ENCODE results near the gene NIPA2. TPM values are rescaled to one million over a fixed set of nuclear protein-coding genes. Genes with fewer than 3 reads are reported as not detected.

Gene NIPA2
- polyA plus RNA-seq, 2 of the 4 experiments (the other 2 are of a cell fraction): 120 to 153 TPM

DNA sequence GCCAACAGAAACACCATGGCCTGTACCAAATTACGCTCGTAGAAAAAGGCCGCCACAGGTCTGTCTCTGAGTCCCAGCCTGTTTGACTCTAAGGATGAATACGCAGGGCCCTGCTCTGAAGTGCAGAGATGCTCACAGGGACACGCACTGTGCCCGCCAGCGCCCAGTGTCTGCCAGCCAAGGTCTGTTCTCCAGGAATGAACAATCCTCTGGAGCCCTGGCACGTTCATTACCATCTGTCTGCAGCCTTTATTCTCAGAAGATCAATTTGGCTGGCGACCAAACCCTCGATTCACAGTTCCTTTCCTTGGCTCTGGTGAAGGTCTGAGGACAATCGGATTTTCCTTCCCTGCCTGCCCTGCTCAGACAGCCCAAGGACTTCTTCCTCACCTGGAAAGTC, 66.3 kb downstream of the NIPA2 start:
- Histone ChIP-seq H3K27ac (no peak overlapping the region), H3K4me2 (no peak overlapping the region), H3K4me3 (no peak overlapping the region), H3K9me3 (no peaks in the 10 kb centered on the region), H3K4me1 (no peaks in the 10 kb centered on the region)
- DNase-seq (ENCODE audit: low read depth in 1 of 2, low spot score in 1 of 2) (no peak), ATAC-seq (no peak), FAIRE-seq (no peak)
- WGBS (ENCODE audit: missing lambda C conversion rate): 93% methylated on average over 11 of the region's 11 CpGs
- TF ChIP-seq POLR2AphosphoS2 (conservative IDR thresholded peaks at IDR 0.05; ENCODE audit: low read length) (no peak), KDM5A (IDR thresholded peaks at IDR 0.05) (no peak), TP53 (CRISPR knock-in tag; IDR thresholded peaks at IDR 0.05) (no peak), HDAC2 (IDR thresholded peaks at IDR 0.05) (no peak), SMC3 (IDR thresholded peaks at IDR 0.05) (no peak), SREBF2 (IDR thresholded peaks at IDR 0.05) (no peak), MYC (IDR thresholded peaks at IDR 0.05; ENCODE audit: borderline replicate concordance, low read length) (no peak), ESRRA (IDR thresholded peaks at IDR 0.05; ENCODE audit: borderline replicate concordance, low read length) (no peak), RAD21 (conservative IDR thresholded peaks at IDR 0.05 in 1 of 2, IDR thresholded peaks at IDR 0.05 in 1 of 2) (no peak), TFCP2L1 (CRISPR knock-in tag; IDR thresholded peaks at IDR 0.05) (no peak), HOXB5 (CRISPR knock-in tag; IDR thresholded peaks at IDR 0.05) (no peak), JUNB (IDR thresholded peaks at IDR 0.05) (no peak), FOXS1 (CRISPR knock-in tag; IDR thresholded peaks at IDR 0.05) (no peak), CEBPB (IDR thresholded peaks at IDR 0.05) (no peak), FOSL2 (IDR thresholded peaks at IDR 0.05) (no peak), FOSL2 (CRISPR knock-in tag; IDR thresholded peaks at IDR 0.05) (no peak), EHF (CRISPR knock-in tag; IDR thresholded peaks at IDR 0.05) (no peak), ZC3H11A (IDR thresholded peaks at IDR 0.05) (no peak), CHD4 (IDR thresholded peaks at IDR 0.05; ENCODE audit: borderline replicate concordance) (no peak)
- TF ChIP-seq, protein P1, sequence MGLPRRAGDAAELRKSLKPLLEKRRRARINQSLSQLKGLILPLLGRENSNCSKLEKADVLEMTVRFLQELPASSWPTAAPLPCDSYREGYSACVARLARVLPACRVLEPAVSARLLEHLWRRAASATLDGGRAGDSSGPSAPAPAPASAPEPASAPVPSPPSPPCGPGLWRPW (IDR thresholded peaks at IDR 0.05): no peak
- TF ChIP-seq, protein P2, sequence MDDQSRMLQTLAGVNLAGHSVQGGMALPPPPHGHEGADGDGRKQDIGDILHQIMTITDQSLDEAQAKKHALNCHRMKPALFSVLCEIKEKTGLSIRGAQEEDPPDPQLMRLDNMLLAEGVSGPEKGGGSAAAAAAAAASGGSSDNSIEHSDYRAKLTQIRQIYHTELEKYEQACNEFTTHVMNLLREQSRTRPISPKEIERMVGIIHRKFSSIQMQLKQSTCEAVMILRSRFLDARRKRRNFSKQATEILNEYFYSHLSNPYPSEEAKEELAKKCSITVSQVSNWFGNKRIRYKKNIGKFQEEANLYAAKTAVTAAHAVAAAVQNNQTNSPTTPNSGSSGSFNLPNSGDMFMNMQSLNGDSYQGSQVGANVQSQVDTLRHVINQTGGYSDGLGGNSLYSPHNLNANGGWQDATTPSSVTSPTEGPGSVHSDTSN (IDR thresholded peaks at IDR 0.05): no peak
- POLR2A ChIA-PET: no interaction called here
- CTCF ChIA-PET: no interaction called here

DNA sequence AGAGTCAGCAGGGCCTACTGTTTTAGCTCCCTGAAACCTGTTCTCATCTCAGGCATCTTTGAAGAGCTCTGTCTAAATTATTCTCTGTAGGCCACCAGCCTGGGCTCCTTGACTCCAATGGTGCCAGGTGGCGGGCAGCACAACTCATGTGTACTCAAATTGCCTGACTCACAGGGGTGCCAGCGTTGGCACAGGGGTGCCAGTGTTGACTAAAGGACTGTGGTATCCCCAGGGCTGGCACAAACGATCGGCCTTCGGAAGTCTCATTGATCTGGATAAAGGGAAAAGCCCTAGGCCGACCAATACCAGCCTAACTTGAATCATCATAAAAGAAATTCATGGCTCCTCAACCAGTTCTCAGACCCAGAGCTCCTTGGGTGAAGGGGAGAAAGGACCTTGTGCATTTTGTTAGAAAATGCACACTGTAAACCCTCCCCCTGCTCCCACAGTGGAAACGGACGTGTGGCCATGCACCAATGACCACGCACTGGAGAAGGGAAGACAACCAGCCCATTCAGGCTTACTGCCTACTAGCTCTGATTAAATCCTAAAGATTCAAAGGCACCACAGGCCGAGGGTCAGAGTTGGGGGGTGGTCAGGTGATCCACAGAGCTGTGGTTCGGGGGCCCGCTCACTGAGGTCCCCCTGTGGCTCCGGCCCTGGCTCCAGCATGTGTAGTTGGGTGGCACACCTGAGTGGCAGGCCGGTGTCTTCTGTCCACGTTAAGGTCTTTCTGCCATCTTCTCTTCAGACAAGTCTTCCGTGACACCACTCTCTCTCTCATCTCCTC, 68.9 kb downstream of the NIPA2 start:
- no peak overlapping the region for H3K27ac ChIP-seq
- no peak for DNase-seq (ENCODE audit: low read depth in 1 of 2, low spot score in 1 of 2)
- H3K4me3 ChIP-seq: no peak overlapping the region
- ATAC-seq: no peak
- ChIA-PET CTCF (no interaction called here), POLR2A (no interaction called here)
- 88% methylated on average over 16 of the region's 16 CpGs for WGBS (ENCODE audit: missing lambda C conversion rate)
- FAIRE-seq: no peak
- H3K4me2 ChIP-seq: no peak overlapping the region
- no peaks in the 10 kb centered on the region for H3K9me3 ChIP-seq
- no peaks in the 10 kb centered on the region for H3K4me1 ChIP-seq
- TF ChIP-seq ZC3H11A (IDR thresholded peaks at IDR 0.05) (no peak), EHMT2 (IDR thresholded peaks at IDR 0.05; ENCODE audit: low read depth) (no peak), HDAC2 (IDR thresholded peaks at IDR 0.05) (no peak), PHF8 (IDR thresholded peaks at IDR 0.05; ENCODE audit: borderline replicate concordance, low read depth) (no peak), RNF2 (IDR thresholded peaks at IDR 0.05; ENCODE audit: borderline replicate concordance, low read depth) (no peak), JUNB (IDR thresholded peaks at IDR 0.05) (no peak), EP300 (IDR thresholded peaks at IDR 0.05) (no peak), CBX2 (IDR thresholded peaks at IDR 0.05; ENCODE audit: borderline replicate concordance, low read depth) (no peak), CEBPB (IDR thresholded peaks at IDR 0.05) (no peak), ZFP36 (IDR thresholded peaks at IDR 0.05; ENCODE audit: borderline replicate concordance, partially characterized antibody) (no peak)
- TF ChIP-seq, protein P3, sequence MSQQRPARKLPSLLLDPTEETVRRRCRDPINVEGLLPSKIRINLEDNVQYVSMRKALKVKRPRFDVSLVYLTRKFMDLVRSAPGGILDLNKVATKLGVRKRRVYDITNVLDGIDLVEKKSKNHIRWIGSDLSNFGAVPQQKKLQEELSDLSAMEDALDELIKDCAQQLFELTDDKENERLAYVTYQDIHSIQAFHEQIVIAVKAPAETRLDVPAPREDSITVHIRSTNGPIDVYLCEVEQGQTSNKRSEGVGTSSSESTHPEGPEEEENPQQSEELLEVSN (IDR thresholded peaks at IDR 0.05; ENCODE audit: borderline replicate concordance, low read depth): no peak
- TF ChIP-seq, protein P4, sequence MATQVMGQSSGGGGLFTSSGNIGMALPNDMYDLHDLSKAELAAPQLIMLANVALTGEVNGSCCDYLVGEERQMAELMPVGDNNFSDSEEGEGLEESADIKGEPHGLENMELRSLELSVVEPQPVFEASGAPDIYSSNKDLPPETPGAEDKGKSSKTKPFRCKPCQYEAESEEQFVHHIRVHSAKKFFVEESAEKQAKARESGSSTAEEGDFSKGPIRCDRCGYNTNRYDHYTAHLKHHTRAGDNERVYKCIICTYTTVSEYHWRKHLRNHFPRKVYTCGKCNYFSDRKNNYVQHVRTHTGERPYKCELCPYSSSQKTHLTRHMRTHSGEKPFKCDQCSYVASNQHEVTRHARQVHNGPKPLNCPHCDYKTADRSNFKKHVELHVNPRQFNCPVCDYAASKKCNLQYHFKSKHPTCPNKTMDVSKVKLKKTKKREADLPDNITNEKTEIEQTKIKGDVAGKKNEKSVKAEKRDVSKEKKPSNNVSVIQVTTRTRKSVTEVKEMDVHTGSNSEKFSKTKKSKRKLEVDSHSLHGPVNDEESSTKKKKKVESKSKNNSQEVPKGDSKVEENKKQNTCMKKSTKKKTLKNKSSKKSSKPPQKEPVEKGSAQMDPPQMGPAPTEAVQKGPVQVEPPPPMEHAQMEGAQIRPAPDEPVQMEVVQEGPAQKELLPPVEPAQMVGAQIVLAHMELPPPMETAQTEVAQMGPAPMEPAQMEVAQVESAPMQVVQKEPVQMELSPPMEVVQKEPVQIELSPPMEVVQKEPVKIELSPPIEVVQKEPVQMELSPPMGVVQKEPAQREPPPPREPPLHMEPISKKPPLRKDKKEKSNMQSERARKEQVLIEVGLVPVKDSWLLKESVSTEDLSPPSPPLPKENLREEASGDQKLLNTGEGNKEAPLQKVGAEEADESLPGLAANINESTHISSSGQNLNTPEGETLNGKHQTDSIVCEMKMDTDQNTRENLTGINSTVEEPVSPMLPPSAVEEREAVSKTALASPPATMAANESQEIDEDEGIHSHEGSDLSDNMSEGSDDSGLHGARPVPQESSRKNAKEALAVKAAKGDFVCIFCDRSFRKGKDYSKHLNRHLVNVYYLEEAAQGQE (IDR thresholded peaks at IDR 0.05): no peak

Data from A549 (cell line).